DMS153 (cell line): ENCODE results near the gene GDPD5.

Source experiments
- DNase-seq: peaks from one replicate; lab custom pipeline; 2025; lab: John Stamatoyannopoulos, UW

Gene GDPD5

GRCh38 chr11:75402002-75402773, 123.6 kb downstream of the GDPD5 start:
- no peak for DNase-seq

GRCh38 chr11:75400146-75400865, 125.4 kb downstream of the GDPD5 start:
- no peak for DNase-seq

GRCh38 chr11:75399344-75400145, 126.2 kb downstream of the GDPD5 start, which contains the start of gene RPS3:
RPS3 (plus strand) TSS chr11:75399518; CDS start chr11:75399548, 30 bp downstream.
- DNase-seq: peak; percentile 87

DNA sequence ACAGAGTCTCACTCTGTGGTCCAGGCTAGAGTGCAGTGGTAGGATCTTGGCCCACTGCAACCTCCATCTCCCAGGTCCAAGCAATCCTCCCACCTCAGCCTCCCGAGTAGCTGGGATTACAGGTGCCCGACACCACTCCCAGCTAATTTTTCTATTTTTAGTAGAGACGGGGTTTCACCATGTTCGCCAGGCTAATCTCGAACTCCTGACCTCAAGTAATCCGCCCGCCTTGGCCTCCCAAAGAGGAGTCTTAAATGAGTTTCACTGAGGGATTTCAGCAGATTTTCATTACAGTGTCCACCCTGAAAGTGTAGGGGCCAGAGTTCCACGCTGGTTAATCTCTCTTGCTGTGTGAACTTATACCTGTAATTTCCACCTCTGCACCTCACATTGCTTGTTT, 126.8 kb downstream of the GDPD5 start:
- DNase-seq: no peak

- DNase-seq: no peak
These were observed 131.5 kb downstream of the GDPD5 start for GRCh38 chr11:75394085-75394840.

DNA sequence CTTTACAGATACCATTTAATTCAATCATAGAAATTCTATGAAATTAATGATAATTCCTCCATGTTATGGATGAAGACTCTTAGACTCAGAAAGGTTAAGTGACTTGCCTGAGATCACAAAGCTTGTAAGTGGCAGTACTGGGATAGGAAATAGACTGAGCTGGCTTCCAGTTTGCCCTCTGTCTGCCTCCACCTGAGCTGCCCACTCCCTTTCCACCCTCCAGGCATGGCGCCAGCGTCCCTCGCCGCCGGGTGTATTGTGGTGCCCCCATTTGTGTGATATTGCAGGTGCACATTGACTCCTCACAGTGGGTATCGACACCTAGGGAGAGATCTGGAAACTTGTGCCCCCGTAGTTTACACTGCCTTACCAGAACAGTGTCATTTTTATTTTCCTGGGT, 135.8 kb downstream of the GDPD5 start:
- no peak for DNase-seq

- no peak for DNase-seq
These were observed 136.5 kb downstream of the GDPD5 start for GRCh38 chr11:75389276-75389605.

- DNase-seq: peak; percentile 89
These were observed 137.1 kb downstream of the GDPD5 start for GRCh38 chr11:75388386-75389275.

GRCh38 chr11:75387736-75388294, 137.9 kb downstream of the GDPD5 start:
- no peak for DNase-seq

DNA sequence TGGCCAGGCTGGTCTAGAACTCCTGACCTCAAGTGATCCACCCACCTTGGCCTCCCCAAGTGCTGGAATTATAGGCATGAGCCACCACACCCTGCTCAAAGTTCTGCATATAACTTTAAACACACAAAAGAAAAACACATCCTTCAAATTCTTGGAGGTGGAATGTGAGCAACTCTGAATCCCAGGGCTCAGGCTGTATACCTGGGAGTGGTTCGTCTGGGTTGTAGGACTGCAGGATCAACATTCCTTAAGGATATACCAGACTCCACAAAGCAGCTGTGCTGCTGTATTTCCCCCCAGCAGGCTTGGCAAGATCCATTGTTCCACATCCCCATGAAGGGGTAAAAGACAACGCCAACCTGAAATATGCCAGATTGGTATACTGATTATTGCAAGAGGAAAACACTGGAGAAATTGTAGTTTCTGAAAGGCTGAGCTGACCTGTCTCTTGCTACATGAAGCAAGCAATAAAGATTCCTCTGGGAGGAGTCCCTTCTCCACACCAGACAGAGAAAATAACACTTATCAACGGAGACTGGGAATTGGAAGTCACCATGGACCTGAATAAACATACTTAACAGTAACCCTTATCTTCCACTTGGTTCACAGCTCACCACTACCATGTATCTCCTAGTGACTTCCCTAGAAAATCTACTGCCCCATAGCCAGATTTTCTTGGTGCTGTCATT, 138.7 kb downstream of the GDPD5 start:
- DNase-seq: no peak
